Activated CD4-positive, alpha-beta T cell treated with anti-CD3 and anti-CD28 coated beads, Interleukin-2, amount 50 U/mL, for 4 hours (primary cell): ENCODE results near the gene ITGA3.
A peak's percentile ranks its signal among the peaks of the same experiment; 100 is the strongest.
"Not testable (repeated sequence)": the region's sequence is repeated elsewhere in the genome, so short reads cannot be mapped to it uniquely, and the experiment has no call there.

ENCODE experiments used
- DNase-seq, 2 experiments: peaks; one replicate each; pipeline ENCODE4 v3.0.0-alpha.2; 2020

Gene ITGA3

DNA sequence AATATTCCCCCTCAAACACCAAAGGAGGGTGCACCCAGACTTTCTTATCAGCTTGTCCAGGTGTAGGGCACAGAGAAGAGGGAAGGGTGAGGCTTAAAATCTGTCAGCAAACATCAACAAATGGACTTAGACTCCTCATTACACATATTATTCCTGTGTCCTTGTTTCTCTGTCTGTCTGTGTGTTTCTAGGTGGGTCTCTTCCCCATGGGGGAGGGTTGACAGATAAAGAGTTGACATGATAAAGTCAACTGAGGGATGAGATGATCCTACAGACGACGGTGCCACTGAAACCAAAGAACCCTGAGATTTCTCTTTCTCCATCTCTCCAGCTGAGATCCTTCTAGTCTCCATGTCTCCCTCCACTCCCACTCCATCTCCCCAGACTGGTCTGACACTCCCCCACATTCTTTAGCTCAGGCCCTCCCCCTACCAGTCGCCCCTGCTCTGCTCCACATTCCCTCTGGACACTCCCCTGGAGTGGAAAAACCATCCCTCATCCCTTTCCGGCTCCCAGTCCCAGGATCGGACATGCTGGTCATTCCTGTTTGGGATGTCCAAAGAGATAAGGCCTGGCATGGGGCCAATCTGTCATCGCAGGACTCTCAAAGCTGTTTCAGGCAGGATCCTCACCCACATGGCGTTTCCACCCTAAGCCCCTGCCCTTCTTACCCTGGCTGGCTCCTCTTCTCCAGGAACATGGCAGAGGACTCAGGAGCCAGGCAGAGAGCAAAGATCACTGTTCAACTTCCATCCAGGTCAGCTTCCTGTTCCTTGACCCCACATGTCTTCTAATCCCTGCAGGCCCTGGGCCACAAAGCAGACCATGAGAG is 2.9 kb upstream of the ITGA3 start:
- no peak for DNase-seq

- no peak for DNase-seq
These were observed 2.3 kb upstream of the ITGA3 start for GRCh38 chr17:50053654-50053960.

DNA sequence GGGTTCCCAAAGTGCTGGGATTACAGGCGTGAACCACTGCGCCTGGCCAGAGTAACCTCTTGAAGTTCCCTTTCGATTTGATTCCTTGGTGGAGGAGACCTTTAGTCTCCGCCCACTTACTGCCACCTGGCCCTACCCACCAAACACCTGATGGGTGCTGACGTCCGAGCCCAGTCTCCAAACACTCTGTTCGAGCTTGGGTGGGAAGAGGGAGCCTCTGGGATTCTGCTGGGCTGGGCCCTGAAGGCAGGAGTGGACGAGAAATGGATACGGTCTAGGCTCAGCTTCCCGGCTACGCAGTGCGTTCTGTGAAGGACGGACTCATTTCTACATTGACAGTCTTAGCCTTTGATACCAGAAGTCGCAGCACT is 870 bp upstream of the ITGA3 start:
- no peak for DNase-seq

GRCh38 chr17:50056217-50056960 is 479 bp downstream of the ITGA3 start:
- peak; percentile 61 to 62 for DNase-seq

DNA sequence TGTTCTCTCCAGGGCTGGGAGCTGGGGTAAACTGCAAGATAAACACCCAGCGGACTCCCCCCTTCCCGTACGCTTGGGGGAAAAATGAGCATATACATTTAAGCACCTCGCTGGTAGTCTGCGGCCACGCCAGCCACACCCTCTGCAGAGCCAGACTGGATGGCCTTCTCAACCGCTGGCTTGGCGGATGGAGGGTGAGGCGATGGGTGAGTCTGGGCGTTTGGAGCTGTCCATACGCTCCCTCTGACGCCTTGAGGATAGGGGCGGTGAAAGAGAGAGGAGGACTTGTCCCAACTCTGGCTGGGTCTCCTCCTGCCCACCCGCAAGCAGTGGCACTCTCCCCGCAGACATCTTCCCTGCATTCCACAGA is 1.0 kb downstream of the ITGA3 start:
- DNase-seq, result no peak

DNA sequence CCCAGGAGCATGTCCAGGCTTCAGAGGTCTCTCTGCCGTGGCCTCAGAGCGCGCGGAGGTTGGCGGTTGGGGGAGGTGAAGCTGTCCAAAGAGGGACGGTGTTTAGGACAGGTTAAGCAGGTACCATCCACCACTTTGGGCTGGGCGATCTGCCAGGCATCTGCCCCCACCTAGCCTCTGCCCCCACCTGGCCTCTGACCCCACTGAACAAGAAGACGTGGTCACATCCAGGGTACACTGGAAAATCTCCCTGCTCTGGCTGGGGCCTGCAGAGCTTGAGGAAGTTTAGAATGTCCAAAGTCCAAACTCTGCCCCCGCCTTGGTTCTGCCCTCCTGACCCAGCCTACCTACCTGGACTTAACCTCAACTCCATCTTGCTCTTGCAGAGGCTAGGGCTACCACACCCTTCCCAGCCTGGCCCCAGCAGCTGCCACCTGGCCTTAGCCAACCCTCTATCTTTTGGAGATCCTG is 1.6 kb downstream of the ITGA3 start:
- no peak for DNase-seq

- no peak for DNase-seq
These were observed 2.5 kb downstream of the ITGA3 start for GRCh38 chr17:50058296-50058953.

DNA sequence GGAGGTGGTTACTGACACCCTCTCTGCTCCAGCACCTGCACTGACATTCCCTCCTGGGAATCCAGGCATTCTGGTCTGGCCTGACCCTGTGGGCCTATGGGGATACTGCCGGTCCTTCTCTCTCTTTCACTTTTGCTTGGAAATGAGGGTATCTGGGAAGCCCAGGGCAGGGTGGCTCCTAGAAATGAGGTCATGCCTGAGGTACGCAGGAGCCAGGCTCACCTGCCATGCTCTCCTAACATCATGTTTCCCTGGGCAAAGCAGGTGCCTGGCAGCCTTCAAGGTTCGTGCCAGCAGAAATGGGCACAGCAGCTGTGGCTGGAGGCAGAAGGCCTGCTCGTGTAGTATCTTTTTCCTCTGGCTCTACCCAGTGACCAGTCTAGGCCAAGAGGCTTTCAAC is 3.3 kb downstream of the ITGA3 start:
- no peak for DNase-seq

DNA sequence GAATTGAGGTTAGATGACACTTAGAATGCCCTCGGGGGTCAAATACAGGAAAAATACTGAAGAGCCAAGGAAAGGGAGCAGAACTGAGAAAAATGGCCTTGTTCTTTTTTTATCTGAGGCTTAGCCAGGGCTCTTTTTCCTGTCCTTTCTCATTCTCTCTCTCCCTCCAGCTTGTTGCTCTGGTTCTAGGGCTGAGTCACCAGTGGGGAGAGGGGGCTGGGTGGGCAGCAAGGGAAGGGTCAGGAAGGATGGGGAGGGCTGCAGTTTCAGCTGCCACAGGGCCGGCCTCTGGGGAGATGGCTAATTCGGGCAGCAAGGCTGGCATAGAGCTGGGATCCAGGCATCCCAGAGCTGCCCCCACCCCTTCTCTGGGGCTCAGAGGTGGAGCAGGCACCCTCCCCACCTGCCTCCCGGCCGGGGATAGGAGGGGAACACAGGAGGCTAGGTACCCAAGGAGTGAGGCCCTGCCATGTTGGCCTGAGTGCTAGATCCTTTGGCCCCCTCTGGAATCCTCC is 3.9 kb downstream of the ITGA3 start:
- no peak for DNase-seq

DNA sequence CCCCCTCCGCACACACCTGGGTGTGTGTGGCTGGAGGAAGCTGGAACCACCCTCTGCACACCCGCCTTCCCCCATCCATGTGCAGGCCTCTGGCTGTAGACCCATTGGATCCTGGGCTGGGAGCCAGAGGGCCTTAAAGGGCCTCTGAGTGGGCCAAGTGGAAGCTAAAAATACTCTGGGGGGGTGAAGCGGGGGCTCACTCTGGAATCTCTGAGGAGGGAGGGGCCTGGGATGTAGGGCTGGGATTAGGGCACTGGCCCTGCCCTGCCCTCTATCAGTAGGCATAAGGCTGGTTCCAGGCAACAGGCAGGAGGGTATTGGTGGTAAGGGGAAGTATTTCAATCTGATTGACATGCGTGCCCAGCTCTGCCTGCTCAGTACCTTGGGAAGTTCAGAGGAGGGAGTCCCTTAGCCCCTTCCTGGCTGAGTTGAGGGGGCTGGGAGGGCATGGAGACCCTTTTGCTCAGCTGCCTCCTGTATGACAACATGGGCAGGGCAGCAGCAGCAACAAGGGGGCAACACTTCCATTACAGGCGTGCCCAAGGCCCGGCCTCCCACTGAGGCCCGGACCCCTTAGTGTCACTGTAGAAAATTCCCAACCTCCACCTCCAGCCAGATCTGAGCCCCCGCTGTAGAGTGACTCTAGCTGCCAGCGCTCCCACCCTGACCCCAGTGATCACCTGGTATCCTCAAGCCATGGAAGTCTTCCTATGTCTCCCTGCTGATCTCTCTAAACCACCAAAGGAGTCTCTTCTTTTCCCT is 5.2 kb downstream of the ITGA3 start:
- no peak for DNase-seq

- not testable (repeated sequence) for DNase-seq
These were observed 5.8 kb downstream of the ITGA3 start for GRCh38 chr17:50061713-50062045.

DNA sequence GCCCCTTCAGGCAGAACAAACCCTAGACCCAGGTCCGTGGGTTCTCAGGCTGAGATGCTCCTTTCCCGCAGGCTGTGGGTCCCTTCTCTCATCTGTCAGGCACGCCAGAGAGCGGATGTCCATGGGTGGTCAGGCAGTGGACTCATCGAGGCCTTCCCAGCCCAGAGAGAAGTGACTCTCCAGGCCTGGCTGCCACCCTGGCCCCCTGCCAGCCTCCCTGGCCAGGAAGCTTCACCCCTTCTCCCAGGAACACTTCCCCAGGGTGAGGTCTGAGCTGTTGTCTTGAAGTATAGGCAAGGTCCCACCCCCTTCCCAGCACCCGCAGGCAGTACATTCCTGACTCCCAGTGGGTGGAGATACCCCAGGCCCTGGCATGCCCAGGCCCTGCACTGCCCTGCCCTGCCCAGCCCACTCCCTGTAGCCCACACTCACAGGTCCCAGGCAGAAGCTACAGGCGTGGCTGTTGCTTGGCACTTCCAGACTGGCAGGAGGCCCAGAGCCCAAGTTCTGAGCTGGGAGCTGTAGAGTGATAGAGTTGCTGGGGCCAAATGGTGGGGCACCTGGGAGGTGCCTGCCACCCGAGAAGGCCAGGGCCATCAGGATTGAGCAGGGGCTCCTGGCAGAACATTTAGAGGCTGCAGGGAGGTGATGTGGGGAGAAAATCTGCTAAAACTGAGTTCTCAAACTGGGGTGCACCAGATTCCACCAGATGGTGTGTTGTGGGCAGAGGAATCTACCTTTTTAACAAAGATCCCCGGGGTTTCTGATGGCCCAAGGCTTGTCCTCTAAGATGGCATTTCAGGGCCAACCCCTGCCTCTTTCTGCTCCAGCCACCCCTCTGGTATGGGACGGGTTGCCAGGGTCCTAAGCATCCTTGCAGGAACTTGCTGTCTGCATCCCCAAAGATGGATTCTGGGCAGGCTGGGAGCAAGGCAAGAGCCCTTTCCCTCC is 6.7 kb downstream of the ITGA3 start:
- DNase-seq, result no peak

GRCh38 chr17:50063561-50064252 is 7.8 kb downstream of the ITGA3 start:
- DNase-seq, result no peak

- DNase-seq, result no peak
These were observed 8.5 kb downstream of the ITGA3 start for GRCh38 chr17:50064253-50065001.

GRCh38 chr17:50065056-50065455 is 9.1 kb downstream of the ITGA3 start:
- DNase-seq, result no peak

GRCh38 chr17:50066995-50067394 is 11.1 kb downstream of the ITGA3 start:
- DNase-seq, result no peak

DNA sequence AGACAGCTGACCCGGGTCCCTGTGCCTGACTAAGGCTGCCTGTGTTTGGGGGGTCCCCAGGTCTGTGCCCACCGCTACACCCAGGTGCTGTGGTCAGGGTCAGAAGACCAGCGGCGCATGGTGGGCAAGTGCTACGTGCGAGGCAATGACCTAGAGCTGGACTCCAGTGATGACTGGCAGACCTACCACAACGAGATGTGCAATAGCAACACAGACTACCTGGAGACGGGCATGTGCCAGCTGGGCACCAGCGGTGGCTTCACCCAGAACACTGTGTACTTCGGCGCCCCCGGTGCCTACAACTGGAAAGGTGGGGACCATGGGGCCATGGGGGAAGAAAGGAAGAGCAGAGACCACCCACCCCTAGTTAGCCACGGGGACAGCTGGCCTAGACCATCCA is 12.1 kb downstream of the ITGA3 start:
- no peak for DNase-seq

GRCh38 chr17:50070908-50071680 is 15.2 kb downstream of the ITGA3 start:
- DNase-seq, result no peak

DNA sequence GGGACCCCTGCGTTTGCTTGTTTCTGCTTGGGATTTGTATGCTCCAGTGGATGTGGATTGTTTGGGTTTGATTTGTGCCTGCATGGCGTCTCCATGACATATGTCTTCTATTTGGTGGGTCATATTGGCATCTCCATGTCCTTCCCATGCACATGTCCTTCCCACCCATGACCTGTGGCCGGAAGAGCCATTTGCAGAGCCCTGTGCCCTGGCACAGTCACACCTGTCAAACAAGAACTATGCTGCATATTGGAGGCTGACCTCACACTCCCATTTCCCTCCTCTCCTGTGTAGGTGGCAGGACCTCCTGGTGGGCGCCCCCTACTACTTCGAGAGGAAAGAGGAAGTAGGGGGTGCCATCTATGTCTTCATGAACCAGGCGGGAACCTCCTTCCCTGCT is 15.8 kb downstream of the ITGA3 start:
- no peak for DNase-seq

DNA sequence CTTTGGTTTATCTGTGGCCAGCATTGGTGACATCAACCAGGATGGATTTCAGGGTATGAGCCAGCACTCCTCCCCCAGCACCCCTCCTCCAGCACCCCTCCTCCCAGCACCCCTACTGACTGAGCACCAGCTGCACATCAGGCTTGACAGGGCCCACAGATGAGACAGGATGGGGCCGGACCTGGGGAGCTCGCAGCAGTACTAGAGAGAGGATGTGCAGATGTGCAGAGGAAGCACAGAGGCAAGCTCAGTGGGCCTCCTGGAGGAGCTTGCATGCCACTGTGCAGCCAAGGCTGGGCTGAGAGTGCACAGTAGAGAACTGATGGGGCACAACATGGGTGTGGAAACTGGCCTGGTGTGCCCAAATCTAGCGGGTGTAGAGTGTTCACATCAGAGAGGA is 16.2 kb downstream of the ITGA3 start:
- no peak for DNase-seq
